H1 (cell line): ENCODE data around the gene HMCN1.

Source experiments
- EP300 ChIP-seq, 2 experiments: IDR thresholded peaks; 1 replicate in 1 of 2; 2 replicates in 1 of 2; pipeline ENCODE4 v1.6.1; 2011 to 2012; ENCODE audit warnings: low read depth in 2 of 2, low read length in 2 of 2, mild to moderate bottlenecking in 2 of 2, borderline replicate concordance in 1 of 2, inconsistent platforms in 1 of 2, moderate library complexity in 1 of 2
- EZH2 ChIP-seq: fragments of 200-600 bp; sonication (generic); IDR thresholded peaks from 2 replicates; pipeline ENCODE4 v1.7.1; 2012; ENCODE audit warnings: low read depth, mild to moderate bottlenecking, moderate library complexity, low read length, inconsistent platforms; ENCODE audit not compliant: severe bottlenecking
- JUND ChIP-seq: IDR thresholded peaks from 2 replicates; pipeline ENCODE4 v1.6.1; 2011; ENCODE audit warnings: mild to moderate bottlenecking, improper control_type of control experiment, low read length
- POLR2A ChIP-seq, 2 experiments: IDR thresholded peaks; 1 replicate in 1 of 2; 2 replicates in 1 of 2; pipeline ENCODE4 v1.6.1; 2011; ENCODE audit warnings: low read depth in 2 of 2, low read length in 2 of 2, mild to moderate bottlenecking in 2 of 2; ENCODE audit errors: control extremely low read depth in 1 of 2
- POLR2AphosphoS5 ChIP-seq: IDR thresholded peaks from 2 replicates; pipeline ENCODE4 v1.6.1; 2011; ENCODE audit warnings: low read depth, low read length
- SIN3A ChIP-seq, 2 experiments: IDR thresholded peaks in 1 of 2; conservative IDR thresholded peaks in 1 of 2; 2 replicates each; pipeline ENCODE4 v1.6.1; 2011 to 2012; ENCODE audit warnings: low read length in 2 of 2, improper control_type of control experiment in 1 of 2, low read depth in 1 of 2, mild to moderate bottlenecking in 1 of 2
- TEAD4 ChIP-seq: IDR thresholded peaks from 2 replicates; pipeline ENCODE4 v1.6.1; 2012; ENCODE audit warnings: low read depth, low read length, inconsistent platforms, mixed read lengths
- TF ChIP-seq, protein P1 (sequence below), 3 experiments: IDR thresholded peaks; 1 replicate in 2 of 3; 2 replicates in 1 of 3; pipeline versions ENCODE4 v1.5.1 to v1.6.1; 2011; ENCODE audit warnings: low read length in 3 of 3, mild to moderate bottlenecking in 3 of 3, inconsistent platforms in 2 of 3, low read depth in 1 of 3, moderate library complexity in 1 of 3; ENCODE audit not compliant: insufficient read depth in 1 of 3; ENCODE audit errors: control extremely low read depth in 1 of 3

DNA sequence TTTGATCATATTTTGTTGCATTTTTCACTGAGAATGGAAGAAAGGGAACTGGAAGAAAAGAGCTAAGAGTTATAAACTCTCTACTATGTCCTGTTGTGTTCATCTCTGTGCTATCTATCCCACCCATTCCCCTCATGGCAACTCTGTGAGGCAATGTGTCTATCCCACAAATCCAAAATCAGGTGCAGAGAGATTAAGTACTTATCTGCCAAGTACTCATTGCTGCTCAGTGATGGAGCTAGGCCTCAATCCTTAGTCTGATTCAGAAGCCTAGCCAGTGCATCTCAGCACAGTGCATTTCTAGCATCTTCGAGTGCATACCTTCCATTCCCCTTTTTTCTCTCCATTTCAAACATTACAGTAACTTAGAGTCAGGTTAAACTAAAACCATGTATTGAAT lies 370.3 kb downstream of the HMCN1 start:
- no peak for TF ChIP-seq EZH2
- TF ChIP-seq, protein P1, sequence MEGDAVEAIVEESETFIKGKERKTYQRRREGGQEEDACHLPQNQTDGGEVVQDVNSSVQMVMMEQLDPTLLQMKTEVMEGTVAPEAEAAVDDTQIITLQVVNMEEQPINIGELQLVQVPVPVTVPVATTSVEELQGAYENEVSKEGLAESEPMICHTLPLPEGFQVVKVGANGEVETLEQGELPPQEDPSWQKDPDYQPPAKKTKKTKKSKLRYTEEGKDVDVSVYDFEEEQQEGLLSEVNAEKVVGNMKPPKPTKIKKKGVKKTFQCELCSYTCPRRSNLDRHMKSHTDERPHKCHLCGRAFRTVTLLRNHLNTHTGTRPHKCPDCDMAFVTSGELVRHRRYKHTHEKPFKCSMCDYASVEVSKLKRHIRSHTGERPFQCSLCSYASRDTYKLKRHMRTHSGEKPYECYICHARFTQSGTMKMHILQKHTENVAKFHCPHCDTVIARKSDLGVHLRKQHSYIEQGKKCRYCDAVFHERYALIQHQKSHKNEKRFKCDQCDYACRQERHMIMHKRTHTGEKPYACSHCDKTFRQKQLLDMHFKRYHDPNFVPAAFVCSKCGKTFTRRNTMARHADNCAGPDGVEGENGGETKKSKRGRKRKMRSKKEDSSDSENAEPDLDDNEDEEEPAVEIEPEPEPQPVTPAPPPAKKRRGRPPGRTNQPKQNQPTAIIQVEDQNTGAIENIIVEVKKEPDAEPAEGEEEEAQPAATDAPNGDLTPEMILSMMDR (IDR thresholded peaks at IDR 0.05; ENCODE audit: control extremely low read depth in 1 of 3, insufficient read depth in 1 of 3, low read depth in 1 of 3, low read length in 3 of 3): no peak
- no peak for TF ChIP-seq JUND
- no peak for TF ChIP-seq SIN3A (conservative IDR thresholded peaks at IDR 0.05 in 1 of 2, IDR thresholded peaks at IDR 0.05 in 1 of 2; ENCODE audit: low read depth in 1 of 2, low read length in 2 of 2)
- no peak for TF ChIP-seq TEAD4
- no peak for TF ChIP-seq POLR2A (IDR thresholded peaks at IDR 0.05; ENCODE audit: control extremely low read depth in 1 of 2, low read depth in 2 of 2, low read length in 2 of 2)
- no peak for TF ChIP-seq POLR2AphosphoS5
- TF ChIP-seq EP300 (IDR thresholded peaks at IDR 0.05; ENCODE audit: borderline replicate concordance in 1 of 2, low read depth in 2 of 2, low read length in 2 of 2): no peak
